GM12864 (cell line): Measurements from ENCODE around the gene LCE1A.

Experiments
- DNase-seq: peaks from one replicate; pipeline ENCODE4 v3.0.0-alpha.2; 2011; ENCODE audit warnings: low read depth
- H3K4me3 ChIP-seq: 2 replicates; pipeline ENCODE4 v1.5.1; 2011; ENCODE audit warnings: mild to moderate bottlenecking, low read depth, low read length, control low read depth
- CTCF ChIP-seq: IDR thresholded peaks from 2 replicates; pipeline ENCODE4 v1.5.1; 2011; ENCODE audit warnings: low read depth, mild to moderate bottlenecking, moderate library complexity, low read length, control low read depth, inconsistent platforms; ENCODE audit errors: missing control alignments

Gene LCE1A

GRCh38 chr1:152842556-152842955 lies 15.3 kb downstream of the LCE1A start, which contains the start of gene LCE6A:
Gene LCE6A, plus strand, starts transcription at chr1:152842856. Its CDS starts 665 bp downstream, at chr1:152843521.
- H3K4me3 ChIP-seq: no peak within 1 kb of the TSS
- no peak for DNase-seq
- no peak for TF ChIP-seq CTCF

- DNase-seq: no peak
- no peak overlapping the region for H3K4me3 ChIP-seq
- no peak for TF ChIP-seq CTCF
Observed at GRCh38 chr1:152855661-152856060, 28.4 kb downstream of the LCE1A start.

GRCh38 chr1:152858062-152858461 lies 30.8 kb downstream of the LCE1A start:
- no peak overlapping the region for H3K4me3 ChIP-seq
- no peak for DNase-seq
- TF ChIP-seq CTCF: no peak

- no peak within 1 kb of the TSS for H3K4me3 ChIP-seq
- TF ChIP-seq CTCF: no peak
- DNase-seq: no peak
Observed at GRCh38 chr1:152859696-152860095, 32.4 kb downstream of the LCE1A start, which contains the start of gene LCE7A. Gene LCE7A, plus strand, starts transcription at chr1:152859996. Its CDS starts 702 bp downstream, at chr1:152860698.

- no peak for DNase-seq
- H3K4me3 ChIP-seq: no peak overlapping the region
- no peak for TF ChIP-seq CTCF
Observed at GRCh38 chr1:152860129-152860528, 32.9 kb downstream of the LCE1A start.

- TF ChIP-seq CTCF: no peak
- no peak for DNase-seq
- H3K4me3 ChIP-seq: no peak overlapping the region
Observed at GRCh38 chr1:152861374-152861773, 34.1 kb downstream of the LCE1A start.

- no peak overlapping the region for H3K4me3 ChIP-seq
- TF ChIP-seq CTCF: no peak
Observed at GRCh38 chr1:152864443-152864842, 37.2 kb downstream of the LCE1A start.

More at GRCh38 chr1:152864443-152864842, 37.2 kb downstream of the LCE1A start:
- no peak for DNase-seq
